T-helper 1 cell treated with Interleukin-12 subunit alpha and Interleukin-12 subunit beta and Interleukin-4 antibody, amounts not matched to agents 30 μg/mL and 1 μg/mL, for 36 hours (primary cell): ENCODE measurements around the gene GPR12.
"Not testable (repeated sequence)": the region's sequence is repeated elsewhere in the genome, so short reads cannot be mapped to it uniquely, and the experiment has no call there.

Source experiments
- H3K27ac Mint-ChIP-seq: one replicate; pipeline ENCODE4 v1.8.0; 2021; ENCODE audit warnings: mild to moderate bottlenecking, mixed read lengths
- H3K27me3 Mint-ChIP-seq: one replicate; pipeline ENCODE4 v1.8.0; 2021; ENCODE audit warnings: low read depth, mixed read lengths
- H3K36me3 Mint-ChIP-seq: one replicate; pipeline ENCODE4 v1.8.0; 2021; ENCODE audit warnings: low read depth, mixed read lengths
- H3K4me1 Mint-ChIP-seq: one replicate; pipeline ENCODE4 v1.8.0; 2021; ENCODE audit warnings: low read depth, mixed read lengths
- H3K4me3 Mint-ChIP-seq: one replicate; pipeline ENCODE4 v1.8.0; 2021; ENCODE audit warnings: mild to moderate bottlenecking, moderate library complexity, mixed read lengths
- H3K9me3 Mint-ChIP-seq: one replicate; pipeline ENCODE4 v1.8.0; 2021; ENCODE audit warnings: mixed read lengths

Gene GPR12

DNA sequence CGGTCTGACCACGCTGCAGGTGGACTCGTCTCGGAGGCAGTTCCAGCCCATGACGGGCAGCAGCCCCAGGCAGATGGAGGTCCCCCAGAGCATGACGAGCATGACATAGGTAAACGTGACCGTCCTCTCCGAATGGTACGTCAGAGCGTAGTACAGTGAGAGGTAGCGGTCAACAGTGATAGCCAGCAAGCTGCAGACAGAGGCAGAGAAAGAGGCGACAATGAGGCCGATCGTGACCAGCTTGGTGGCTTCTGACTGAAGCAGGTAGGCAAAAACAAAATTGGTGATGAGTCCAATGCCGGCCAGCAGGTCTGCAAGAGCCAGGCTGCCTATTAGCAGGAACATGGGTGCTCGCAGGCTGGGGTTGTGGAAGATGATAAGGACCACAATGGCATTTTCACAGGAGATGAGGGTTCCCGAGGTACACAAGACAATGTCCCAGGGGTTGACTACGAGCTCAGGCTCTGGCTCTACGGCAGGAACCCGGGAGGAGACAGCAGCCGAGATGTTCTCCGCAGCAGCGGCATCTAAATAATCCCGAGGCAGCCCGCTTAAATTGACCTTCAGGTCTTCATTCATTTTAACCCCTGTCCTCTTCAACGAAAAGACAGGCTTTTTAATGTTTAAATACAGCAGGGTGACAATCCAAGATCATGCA is 1.2 kb downstream of the GPR12 start:
- Mint-ChIP-seq H3K27me3 (peaks cover 61% of the 10 kb centered on the region), H3K27ac (no peak overlapping the region), H3K9me3 (no peaks in the 10 kb centered on the region), H3K4me3 (no peak overlapping the region), H3K4me1 (no peaks in the 10 kb centered on the region), H3K36me3 (no peaks in the 10 kb centered on the region)

DNA sequence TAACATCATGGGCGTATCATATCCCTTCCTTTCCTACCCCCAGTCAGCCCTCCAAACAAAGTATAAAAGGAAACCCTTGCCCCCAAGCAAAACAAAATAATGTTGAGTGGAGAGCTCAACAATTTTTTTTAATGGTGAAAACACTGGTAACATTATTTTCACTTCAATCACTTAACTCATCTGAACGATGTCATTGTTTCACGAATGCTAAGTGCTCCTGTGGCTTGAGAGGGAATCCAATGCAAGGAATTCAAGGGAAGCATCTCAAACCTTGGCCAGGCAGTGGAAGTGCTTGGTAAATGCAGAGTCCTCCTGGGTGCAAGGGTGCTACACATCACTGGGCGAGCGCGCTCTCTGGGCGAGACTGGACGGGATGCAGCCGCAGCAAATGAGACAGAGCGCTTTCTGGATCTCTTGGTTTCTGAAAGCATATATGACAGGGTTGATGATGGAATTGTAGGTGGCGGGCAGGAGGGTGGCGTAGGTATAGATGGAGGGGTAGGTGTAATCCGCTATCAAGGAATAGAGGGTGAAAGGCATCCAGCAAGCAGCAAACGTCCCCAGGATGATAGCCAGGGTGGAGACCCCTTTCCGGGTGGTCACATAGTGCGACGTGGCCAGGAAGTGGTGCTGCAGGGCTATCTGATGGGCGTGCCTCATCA is 2.0 kb downstream of the GPR12 start:
- H3K9me3 Mint-ChIP-seq: no peaks in the 10 kb centered on the region
- H3K4me1 Mint-ChIP-seq: no peaks in the 10 kb centered on the region
- no peak overlapping the region for H3K27ac Mint-ChIP-seq
- H3K27me3 Mint-ChIP-seq: peaks cover 54% of the 10 kb centered on the region
- H3K4me3 Mint-ChIP-seq: no peak overlapping the region
- no peaks in the 10 kb centered on the region for H3K36me3 Mint-ChIP-seq

DNA sequence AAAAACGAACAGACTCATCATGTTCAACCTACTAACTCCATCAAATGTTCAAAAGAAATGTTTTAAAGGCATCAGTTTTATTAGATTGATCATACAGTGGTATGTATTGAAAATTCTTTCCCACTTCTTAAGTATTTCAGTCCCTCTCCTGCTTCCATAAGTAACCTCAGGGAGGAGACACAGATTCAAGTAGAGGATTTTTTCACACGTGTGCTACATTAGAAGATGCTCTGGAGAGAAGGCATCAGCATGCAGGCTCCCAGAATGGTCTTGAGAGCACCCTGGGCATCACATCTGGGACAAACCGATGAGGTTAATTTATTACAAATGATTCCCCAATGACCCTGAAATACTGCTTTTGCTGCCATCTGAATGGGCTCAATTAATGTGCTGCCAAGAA is 3.6 kb downstream of the GPR12 start:
- Mint-ChIP-seq H3K4me1 (no peaks in the 10 kb centered on the region), H3K4me3 (no peak overlapping the region), H3K36me3 (no peaks in the 10 kb centered on the region), H3K27ac (no peak overlapping the region), H3K27me3 (peaks cover 41% of the 10 kb centered on the region), H3K9me3 (no peaks in the 10 kb centered on the region)

DNA sequence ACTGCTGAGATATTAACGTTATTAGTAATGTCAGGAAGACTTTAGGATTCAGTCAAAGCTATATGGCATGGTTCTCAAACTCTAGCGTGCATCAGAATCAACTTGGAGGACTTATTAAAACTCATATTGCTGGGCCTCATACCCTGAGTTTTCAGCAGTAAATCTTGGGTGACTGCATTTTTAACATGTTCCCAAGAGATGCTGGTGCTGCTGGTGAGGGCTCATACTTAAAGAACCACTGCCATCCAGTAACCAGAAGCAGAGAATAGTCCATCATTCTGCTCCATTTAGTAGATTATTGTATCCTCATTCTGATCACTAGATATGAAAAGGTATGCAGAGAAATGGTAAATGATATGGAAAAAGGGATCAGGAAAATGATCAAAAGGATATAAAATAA is 7.9 kb downstream of the GPR12 start:
- H3K9me3 Mint-ChIP-seq: no peaks in the 10 kb centered on the region
- no peaks in the 10 kb centered on the region for H3K36me3 Mint-ChIP-seq
- H3K4me1 Mint-ChIP-seq: no peaks in the 10 kb centered on the region
- no peak overlapping the region for H3K27ac Mint-ChIP-seq
- peaks cover 13% of the 10 kb centered on the region for H3K27me3 Mint-ChIP-seq
- H3K4me3 Mint-ChIP-seq: no peak overlapping the region

DNA sequence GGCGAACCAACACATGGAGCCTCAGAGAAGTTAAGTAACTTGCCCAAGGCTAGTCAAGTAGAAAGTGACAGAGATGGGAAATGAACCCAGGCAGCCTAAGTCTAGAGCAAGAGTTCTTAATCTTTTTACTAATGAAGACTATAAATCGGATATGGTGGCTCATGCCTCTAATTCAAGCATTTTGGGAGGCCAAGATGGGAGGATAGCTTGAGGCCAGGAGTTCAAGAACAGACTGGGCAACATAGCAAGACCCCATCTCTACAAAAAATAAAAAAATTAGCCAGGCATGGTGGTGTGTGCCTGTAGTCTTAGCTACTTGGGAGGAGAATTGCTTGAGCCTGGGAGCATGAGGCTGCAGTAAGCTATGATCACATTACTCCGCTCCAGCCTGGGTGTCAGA is 10.7 kb downstream of the GPR12 start:
- Mint-ChIP-seq H3K27me3 (peaks cover 28% of the 10 kb centered on the region), H3K4me3 (no peak overlapping the region), H3K27ac (no peak overlapping the region), H3K9me3 (no peaks in the 10 kb centered on the region), H3K36me3 (no peaks in the 10 kb centered on the region), H3K4me1 (no peaks in the 10 kb centered on the region)

DNA sequence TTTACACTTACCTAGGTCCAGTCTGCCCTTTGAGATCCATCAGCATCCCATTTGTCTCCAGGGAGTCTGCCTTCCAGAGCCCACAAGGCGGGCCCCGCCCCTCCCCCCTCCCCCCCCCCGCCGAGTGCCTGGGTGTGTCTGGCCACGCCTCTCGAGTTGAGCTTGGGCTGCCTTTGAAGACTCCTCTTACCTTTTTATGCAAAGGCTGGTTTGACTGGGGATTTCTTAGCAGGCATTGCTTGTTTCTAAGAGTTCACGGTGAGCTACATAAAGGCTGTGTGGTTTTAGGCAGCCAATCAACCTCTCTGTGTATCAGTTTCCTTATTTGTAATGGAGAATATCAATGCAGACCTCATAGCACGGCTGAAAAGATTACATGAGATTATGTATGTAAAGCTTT is 11.3 kb downstream of the GPR12 start:
- Mint-ChIP-seq H3K36me3 (no peaks in the 10 kb centered on the region), H3K9me3 (no peaks in the 10 kb centered on the region), H3K4me3 (no peak overlapping the region), H3K27ac (no peak overlapping the region), H3K4me1 (no peaks in the 10 kb centered on the region), H3K27me3 (peaks cover 31% of the 10 kb centered on the region)

DNA sequence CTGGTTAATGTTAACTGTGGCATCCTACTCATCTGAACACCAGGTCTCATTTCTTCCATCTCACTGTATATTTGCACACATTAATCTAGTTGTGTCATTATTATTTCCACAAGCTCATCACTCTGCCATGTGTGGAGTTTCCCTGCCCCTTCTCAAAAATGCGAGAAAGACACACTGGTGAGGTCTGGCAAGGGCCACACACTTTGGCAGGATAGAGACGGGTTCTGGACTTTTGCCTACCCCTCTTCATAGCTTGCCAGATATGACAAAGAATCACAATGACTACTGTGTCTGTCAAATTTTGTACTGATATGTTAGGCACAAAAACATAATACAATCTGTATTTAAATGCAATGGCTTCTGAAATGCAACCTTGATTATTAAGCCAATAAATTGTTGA is 12.9 kb downstream of the GPR12 start:
- Mint-ChIP-seq H3K4me3 (no peak overlapping the region), H3K36me3 (no peaks in the 10 kb centered on the region), H3K27me3 (peaks cover 37% of the 10 kb centered on the region), H3K9me3 (no peaks in the 10 kb centered on the region), H3K4me1 (no peaks in the 10 kb centered on the region), H3K27ac (no peak overlapping the region)

DNA sequence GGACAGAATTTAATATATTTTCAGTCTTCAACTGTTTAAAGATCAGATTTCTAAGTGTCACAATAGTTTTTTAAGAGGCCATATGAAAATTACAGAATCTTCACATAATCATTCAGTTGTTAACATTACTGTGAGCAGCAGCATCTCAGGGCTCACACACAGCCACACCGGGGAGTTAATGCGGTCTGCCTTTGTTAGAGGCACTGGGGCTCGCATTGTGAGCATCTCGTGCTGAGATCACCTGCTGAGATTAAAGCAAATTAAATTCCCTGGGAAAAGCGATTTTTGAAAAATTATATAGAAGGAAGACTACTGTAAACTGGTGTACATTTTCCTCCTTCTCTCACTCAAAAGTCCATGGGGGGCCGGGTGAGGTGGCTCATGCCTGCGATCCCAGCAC is 16.6 kb downstream of the GPR12 start:
- peaks cover 27% of the 10 kb centered on the region for H3K27me3 Mint-ChIP-seq
- no peak overlapping the region for H3K4me3 Mint-ChIP-seq
- H3K36me3 Mint-ChIP-seq: no peaks in the 10 kb centered on the region
- peaks cover 6% of the 10 kb centered on the region for H3K9me3 Mint-ChIP-seq
- H3K4me1 Mint-ChIP-seq: no peaks in the 10 kb centered on the region
- no peak overlapping the region for H3K27ac Mint-ChIP-seq

DNA sequence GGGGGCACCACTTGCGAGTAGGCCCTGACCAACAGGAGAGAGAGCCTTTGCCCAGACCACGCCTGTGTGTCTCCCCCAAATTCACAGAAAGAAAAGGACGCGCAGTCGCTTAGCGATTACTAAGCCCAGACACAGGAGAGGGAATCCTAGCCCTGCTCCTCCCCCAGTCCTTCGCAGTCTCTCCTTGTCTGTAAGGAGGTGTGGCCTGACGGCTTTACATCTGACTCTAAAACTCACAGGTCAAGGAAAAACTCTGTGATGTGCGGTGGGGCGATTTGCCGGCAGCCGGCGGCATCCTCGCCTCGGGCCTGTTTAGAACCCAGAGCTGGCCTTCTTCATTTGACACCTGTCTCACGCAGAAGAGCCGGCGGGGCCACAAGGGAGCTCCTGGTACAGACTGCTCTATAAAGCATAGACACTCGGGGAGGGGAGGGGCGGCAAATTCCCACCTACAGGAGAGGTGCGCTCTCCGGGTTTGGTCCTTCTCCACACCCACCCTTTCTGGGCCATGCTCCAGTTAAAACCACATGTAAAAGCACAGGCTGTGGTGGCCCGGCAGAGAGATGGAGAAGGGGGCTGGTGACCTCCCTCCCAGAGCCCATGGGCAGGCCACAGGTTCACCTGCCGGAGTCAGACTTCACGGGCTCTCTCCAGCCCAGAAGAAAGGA is 17.8 kb downstream of the GPR12 start:
- Mint-ChIP-seq H3K4me1 (no peaks in the 10 kb centered on the region), H3K9me3 (peaks cover 14% of the 10 kb centered on the region), H3K36me3 (no peaks in the 10 kb centered on the region), H3K27me3 (peaks cover 25% of the 10 kb centered on the region), H3K27ac (no peak overlapping the region), H3K4me3 (no peak overlapping the region)

DNA sequence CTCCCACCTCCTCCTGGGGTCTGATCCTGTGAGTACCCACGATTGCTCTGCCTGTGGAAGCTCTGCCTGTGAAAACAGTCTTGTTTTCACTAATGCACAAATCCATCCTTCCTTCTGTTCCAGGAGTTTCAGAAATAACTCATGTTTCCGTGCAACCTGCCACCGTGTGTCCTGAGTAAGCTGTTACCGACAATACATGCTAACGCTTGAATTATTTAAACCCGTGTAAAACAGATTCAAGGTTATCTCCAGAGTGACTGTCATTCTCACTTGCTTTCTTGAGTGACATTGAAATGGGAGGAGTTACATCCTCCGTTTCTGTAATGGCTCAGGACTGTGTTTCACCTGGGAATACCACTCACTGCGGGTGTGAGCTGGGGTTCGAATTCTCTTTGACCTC is 24.9 kb downstream of the GPR12 start:
- Mint-ChIP-seq H3K4me1 (no peaks in the 10 kb centered on the region), H3K9me3 (peaks cover 20% of the 10 kb centered on the region), H3K27me3 (no peaks in the 10 kb centered on the region), H3K27ac (no peak overlapping the region), H3K4me3 (no peak overlapping the region), H3K36me3 (no peaks in the 10 kb centered on the region)

DNA sequence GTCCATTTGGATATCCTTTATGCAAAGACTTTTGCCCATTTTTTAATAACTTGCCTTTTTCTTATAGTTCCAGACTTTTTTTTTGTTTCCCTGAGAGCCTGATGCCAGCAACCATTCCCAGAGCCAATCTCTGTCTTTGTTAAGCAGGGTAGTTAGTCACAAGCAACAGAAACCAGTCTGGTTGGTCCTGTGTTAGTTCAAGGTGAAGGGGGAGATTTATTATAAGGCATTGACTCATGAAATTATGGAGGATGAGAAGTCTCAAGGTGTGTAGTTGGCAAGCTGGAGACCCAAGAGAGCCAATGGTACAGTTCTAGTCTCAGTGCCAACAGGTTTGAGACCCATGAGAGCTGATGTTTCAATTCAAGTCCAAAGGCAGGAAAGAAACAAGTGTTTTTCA is 33.0 kb downstream of the GPR12 start:
- Mint-ChIP-seq H3K27me3 (no peaks in the 10 kb centered on the region), H3K36me3 (peaks cover 2% of the 10 kb centered on the region), H3K27ac (no peak overlapping the region), H3K4me1 (no peaks in the 10 kb centered on the region), H3K9me3 (no peaks in the 10 kb centered on the region), H3K4me3 (no peak overlapping the region)

DNA sequence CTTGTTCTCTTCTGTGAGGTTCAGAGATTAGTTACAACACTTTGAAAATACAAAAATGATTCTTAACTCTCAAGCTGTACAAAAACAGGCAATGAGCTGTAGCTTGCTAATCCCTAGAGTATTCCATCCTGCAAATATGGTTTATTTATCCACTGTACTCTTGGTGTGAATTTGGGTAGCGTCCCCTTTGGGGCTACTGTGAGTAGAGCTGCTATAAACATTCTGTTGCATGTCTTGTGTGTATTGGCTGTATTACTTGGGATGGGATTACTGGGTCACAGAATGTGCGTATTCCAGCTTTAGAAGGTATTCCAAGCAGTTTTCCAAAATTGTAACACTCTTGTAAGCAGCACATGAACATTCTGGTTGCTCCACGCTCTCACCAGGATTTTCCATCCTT is 33.5 kb downstream of the GPR12 start:
- Mint-ChIP-seq H3K36me3 (peaks cover 2% of the 10 kb centered on the region), H3K4me1 (peaks cover 3% of the 10 kb centered on the region)

DNA sequence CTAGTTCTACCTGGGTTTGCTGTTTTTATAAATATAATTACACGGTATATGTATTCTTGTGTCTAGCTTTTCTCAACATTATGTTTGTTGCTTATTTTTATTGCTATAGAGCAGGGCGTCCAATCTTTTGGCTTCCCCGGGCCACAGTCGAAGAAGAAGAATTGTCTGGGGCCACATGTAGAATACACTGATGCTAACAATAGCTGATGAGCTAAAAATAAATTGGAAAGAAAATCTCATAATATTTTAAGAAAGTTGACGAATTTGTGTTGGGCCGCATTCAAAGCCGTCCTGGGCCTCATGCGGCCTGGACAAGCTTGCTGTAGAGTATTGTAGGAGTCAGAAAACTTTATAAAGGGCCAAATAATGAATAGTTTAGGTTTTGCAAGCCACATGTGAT is 33.9 kb downstream of the GPR12 start:
- Mint-ChIP-seq H3K4me3 (no peak overlapping the region), H3K27ac (no peak overlapping the region), H3K9me3 (no peaks in the 10 kb centered on the region), H3K27me3 (no peaks in the 10 kb centered on the region), H3K36me3 (peaks cover 2% of the 10 kb centered on the region), H3K4me1 (peaks cover 4% of the 10 kb centered on the region)

More for the DNA sequence above, 33.5 kb downstream of the GPR12 start:
- H3K27ac Mint-ChIP-seq: no peak overlapping the region
- no peaks in the 10 kb centered on the region for H3K9me3 Mint-ChIP-seq
- no peak overlapping the region for H3K4me3 Mint-ChIP-seq
- H3K27me3 Mint-ChIP-seq: no peaks in the 10 kb centered on the region

DNA sequence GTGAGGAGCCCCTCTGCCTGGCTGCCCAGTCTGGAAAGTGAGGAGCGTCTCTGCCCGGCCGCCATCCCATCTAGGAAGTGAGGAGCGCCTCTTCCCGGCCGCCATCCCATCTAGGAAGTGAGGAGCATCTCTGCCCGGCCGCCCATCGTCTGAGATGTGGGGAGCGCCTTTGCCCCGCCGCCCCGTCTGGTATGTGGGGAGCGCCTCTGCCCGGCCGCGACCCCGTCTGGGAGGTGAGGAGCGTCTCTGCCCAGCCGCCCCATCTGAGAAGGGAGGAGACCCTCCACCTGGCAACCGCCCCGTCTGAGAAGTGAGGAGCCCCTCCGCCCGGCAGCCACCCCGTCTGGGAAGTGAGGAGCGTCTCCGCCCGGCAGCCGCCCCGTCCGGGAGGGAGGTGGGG is 37.0 kb downstream of the GPR12 start:
- not testable (repeated sequence) for H3K27ac Mint-ChIP-seq

DNA sequence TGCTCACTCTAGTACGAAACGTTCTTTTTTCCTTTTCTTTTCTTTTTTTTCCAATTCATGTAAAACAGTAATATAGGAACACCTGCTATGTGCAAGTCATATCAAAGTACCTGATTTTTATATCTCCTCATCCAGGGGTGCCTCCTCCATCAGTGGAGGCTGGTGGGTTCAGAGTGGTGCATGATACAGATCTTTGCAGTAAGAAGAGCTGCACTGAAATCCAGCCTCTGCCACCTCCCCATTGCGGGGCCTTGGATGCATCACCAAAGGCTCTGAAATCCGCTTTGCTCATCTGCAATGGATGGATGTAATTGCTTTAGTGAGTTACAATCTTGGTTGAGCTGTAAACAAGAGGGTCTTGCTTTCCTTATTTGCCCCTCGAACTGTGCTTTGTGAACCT is 38.3 kb downstream of the GPR12 start:
- Mint-ChIP-seq H3K36me3 (peaks cover 2% of the 10 kb centered on the region), H3K27ac (no peak overlapping the region), H3K4me3 (no peak overlapping the region), H3K4me1 (peaks cover 14% of the 10 kb centered on the region), H3K27me3 (no peaks in the 10 kb centered on the region), H3K9me3 (no peaks in the 10 kb centered on the region)

More for the DNA sequence above, 37.0 kb downstream of the GPR12 start:
- H3K4me3 Mint-ChIP-seq, H3K36me3 Mint-ChIP-seq, H3K27me3 Mint-ChIP-seq, H3K9me3 Mint-ChIP-seq: not testable (repeated sequence)
- H3K4me1 Mint-ChIP-seq: peaks cover 14% of the 10 kb centered on the region
